Heart left ventricle (tissue), 16 donors: ENCODE measurements around the gene S100A4. TPM values are rescaled to one million over a fixed set of nuclear protein-coding genes. Genes with fewer than 3 reads are reported as not detected.
"Not testable (repeated sequence)": the region's sequence is repeated elsewhere in the genome, so short reads cannot be mapped to it uniquely, and the experiment has no call there.

ENCODE experiments used
- ATAC-seq, 4 donors: fragments of 200-7000 bp; cut with Tn5 transposase; one replicate each; pipeline ENCODE4 v1.9.1; 2020 to 2022; ENCODE audit warnings: moderate library complexity in 4 of 4, mild to moderate bottlenecking in 3 of 4, moderate number of reproducible peaks in 1 of 4
- DNase-seq, 5 donors: peaks; one replicate each; pipeline ENCODE4 v3.0.0-alpha.2; 2020
- H3K27ac ChIP-seq, 12 donors: fragments of 200-600 bp; sonication (generic) in 4 of 12; one replicate each; pipeline versions ENCODE4 v1.5.0 to v1.8.0; 2016 to 2022; ENCODE audit warnings: mild to moderate bottlenecking in 2 of 12
- H3K27me3 ChIP-seq, 9 donors: fragments of 200-600 bp; sonication (generic) in 2 of 9; one replicate each; pipeline versions ENCODE4 v1.5.1 to v1.8.0; 2016 to 2022; ENCODE audit warnings: mild to moderate bottlenecking in 3 of 9
- H3K36me3 ChIP-seq, 9 donors: fragments of 200-600 bp; sonication (generic) in 2 of 9; one replicate each; pipeline versions ENCODE4 v1.5.0 to v1.8.0; 2018 to 2022; ENCODE audit warnings: mild to moderate bottlenecking in 2 of 9
- H3K4me1 ChIP-seq, 12 donors: fragments of 200-600 bp; sonication (generic) in 4 of 12; one replicate each; pipeline versions ENCODE4 v1.5.0 to v1.8.0; 2016 to 2022; ENCODE audit warnings: mild to moderate bottlenecking in 3 of 12
- H3K4me3 ChIP-seq, 12 donors: fragments of 200-600 bp; sonication (generic) in 4 of 12; one replicate each; pipeline versions ENCODE4 v1.5.0 to v1.8.0; 2017 to 2022; ENCODE audit warnings: mild to moderate bottlenecking in 9 of 12, moderate library complexity in 4 of 12
- H3K9me3 ChIP-seq, 12 donors: fragments of 200-600 bp; sonication (generic) in 4 of 12; one replicate each; pipeline versions ENCODE4 v1.5.0 to v1.8.0; 2016 to 2022; ENCODE audit warnings: mild to moderate bottlenecking in 1 of 12
- CTCF ChIP-seq, 12 donors: fragments of 200-600 bp; sonication (generic) in 4 of 12; IDR thresholded peaks; one replicate each; pipeline versions ENCODE4 v1.5.0 to v1.8.0; 2018 to 2022; ENCODE audit warnings: antibody characterized with exemption in 12 of 12, mild to moderate bottlenecking in 5 of 12
- POLR2A ChIP-seq, 2 donors: fragments of 450-650 bp; IDR thresholded peaks; one replicate each; pipeline ENCODE4 v1.6.1; 2017; ENCODE audit warnings: antibody characterized with exemption in 2 of 2, mild to moderate bottlenecking in 2 of 2, moderate library complexity in 2 of 2
- WGBS, 4 donors: extraction: QIAGEN DNeasy Blood & Tissue Kit in 2 of 4; methylation state at CpG; one replicate each; pipeline versions ENCODE4 v1.1.5 to v1.1.7; 2013 to 2018; 5-methylcytosine and 5-hydroxymethylcytosine counted together
- intact Hi-C, 10 donors: fragments of 100-400 bp; cut with DNase I; formaldehyde crosslinking; loops; one replicate each; pipeline versions ENCODE4 v1.11.1 to v1.14.2; 2022
- long read RNA-seq, 3 donors: library from polyadenylated mRNA; unstranded; transcript quantifications; one replicate each; pipeline ENCODE4 v2.0.0, GENCODE V29; 2020 to 2021
- polyA plus RNA-seq, 2 donors: library from polyadenylated mRNA; stranded (reverse); fragments of 200-250 nt; gene quantifications; one replicate each; pipeline ENCODE4 v1.2.3, GENCODE V29; 2013
- total RNA-seq, 9 donors: library from RNA; depleted of rRNA in 2 of 9; stranded (reverse); fragments of >200 nt in 2 of 9; fragmentation: NEBNext Ultra II Directional in 3 of 9; extraction: Animal tissue kit (Norgen Biotek cat#: 25700) in 3 of 9; gene quantifications; one replicate each; pipeline versions ENCODE4 v1.1.0 to v1.2.4, GENCODE V29; 2016 to 2023
- donor health status: ischemic (EF 13 %, LVEDD 7.1; RV severe dilation, severe dysfunction).
- donor health status: healthy with polysubstance abuse.
- donor health status: DM: no; HTN: yes; CAD: no.
- donor health status: DM: no; HTN: no; CAD: no.
- donor health status: ischemic (EF 25% LVEDD 6.9; RV normal size, moderate dysfunction).
- donor health status: ischemic (EF 25% LVEDD 5.7; RV mildly dilated, moderate dysfunction).
- donor health status: healthy.
- donor health status: DM: yes; HTN: yes; CAD: no.
- donor health status: ischemic (EF 35%, LVEDD 5.7; RV mildly dilated, moderate dysfunction).
- donor health status: nonischemic (EF 11% LVEDD 7.7; RV severe dilation, severe dysfunction).
- donor health status: DM: yes; HTN: yes; CAD: no.
- donor health status: PGD.
- donor health status: ischemic (EF 29% LVEDD 5.4; RV normal size, mild dysfunction).
- donor health status: nonischemic (EF 23%, LVEDD 6.1; RV moderate dilation, normal function).

The S100A4 gene
- total RNA-seq (100 to 1,000 TPM in 4 of 9 donors, 10 to 100 TPM in 5; 56.9 to 214 (median 96.1) TPM), polyA plus RNA-seq (100 to 1,000 TPM; 214 to 398 TPM)
- long read RNA-seq, donor 1, transcript S100A4-204 (3 exons, 600 nt): major isoform, 14 of 17 reads
- long read RNA-seq, donor 1, partial matches to known transcripts: 1 of 17 reads
- long read RNA-seq, donor 1, other reads (novel, unspliced or antisense): 0 of 17 reads
- long read RNA-seq, donor 2, transcript S100A4-204 (3 exons, 600 nt): major isoform, 5 of 7 reads
- long read RNA-seq, donor 2, partial matches to known transcripts: 0 of 7 reads
- long read RNA-seq, donor 2, other reads (novel, unspliced or antisense): 2 of 7 reads
- long read RNA-seq, donor 3, transcript S100A4-204 (3 exons, 600 nt): major isoform, 13 of 21 reads
- long read RNA-seq, donor 3, partial matches to known transcripts: 0 of 21 reads
- long read RNA-seq, donor 3, other reads (novel, unspliced or antisense): 2 of 21 reads

- H3K27ac ChIP-seq: peak within 1 kb of the TSS; percentile 38 to 93 (median 82)
- H3K9me3 ChIP-seq: no peaks in the 10 kb centered on the region
- peak in 1 of 2 donors; percentile 60 for TF ChIP-seq POLR2A (IDR thresholded peaks at IDR 0.05)
- no peak for TF ChIP-seq CTCF (IDR thresholded peaks at IDR 0.05)
- peaks cover 0 to 18% (median 0%) of the 10 kb centered on the region in 9 donors for H3K36me3 ChIP-seq
- intact Hi-C loops: loop anchor here in 2 of 10 donors (1.0 to 2.0 kb wide), 2 partner anchors 19 to 21 kb away; partner anchors contain the start of gene S100A2 (in 1 of the 2)
- peak within 1 kb of the TSS in 11 of 12 donors; percentile 21 to 71 (median 55) for H3K4me3 ChIP-seq
- H3K27me3 ChIP-seq: no peaks in the 10 kb centered on the region
- peaks cover 11 to 100% (median 46%) of the 10 kb centered on the region in 12 donors for H3K4me1 ChIP-seq
- WGBS, 4 donors: 43 to 51% (median 46%) methylated on average over 18 to 19 of the region's 19 CpGs
- ATAC-seq: peak; percentile 82 to 93 (median 91)
- peak; percentile 94 to 97 (median 95) for DNase-seq
Measured at GRCh38 chr1:153545067-153546055, at the start of gene S100A4. Gene S100A4 (minus strand): TSS chr1:153545806. CDS start chr1:153544794, 1,012 bp downstream.

- ATAC-seq: no peak
- TF ChIP-seq CTCF (IDR thresholded peaks at IDR 0.05) (no peak), POLR2A (IDR thresholded peaks at IDR 0.05) (no peak)
- Histone ChIP-seq H3K27me3 (no peaks in the 10 kb centered on the region), H3K27ac (no peak overlapping the region), H3K36me3 (no peaks in the 10 kb centered on the region), H3K4me1 (peaks cover 0 to under 1% (median 0%) of the 10 kb centered on the region in 12 donors), H3K4me3 (no peak overlapping the region), H3K9me3 (no peaks in the 10 kb centered on the region)
- 63 to 72% (median 71%) methylated on average over 4 of the region's 4 CpGs for WGBS, 4 donors
- no peak for DNase-seq
- intact Hi-C loops: no loop called here
Measured at GRCh38 chr1:153592748-153593147, 47.1 kb upstream of the S100A4 start.

- DNase-seq (no peak), ATAC-seq (no peak)
- no peaks in the 10 kb centered on the region for H3K27me3 ChIP-seq
- H3K4me1 ChIP-seq: peaks cover 0 to 10% (median 2%) of the 10 kb centered on the region in 12 donors
- H3K9me3 ChIP-seq: no peaks in the 10 kb centered on the region
- no peak overlapping the region for H3K27ac ChIP-seq
- TF ChIP-seq POLR2A (IDR thresholded peaks at IDR 0.05) (no peak), CTCF (IDR thresholded peaks at IDR 0.05) (no peak)
- no peaks in the 10 kb centered on the region for H3K36me3 ChIP-seq
- intact Hi-C loops: no loop called here
- H3K4me3 ChIP-seq: no peak overlapping the region
- WGBS, 4 donors: 79 to 86% (median 83%) methylated on average over 2 of the region's 2 CpGs
Measured at GRCh38 chr1:153588482-153588881, 42.9 kb upstream of the S100A4 start.

GRCh38 chr1:153588033-153588432 is 42.4 kb upstream of the S100A4 start:
- peaks cover 0 to 10% (median 2%) of the 10 kb centered on the region in 12 donors for H3K4me1 ChIP-seq
- WGBS, 4 donors: 87 to 95% (median 93%) methylated on average over 10 of the region's 10 CpGs

More at GRCh38 chr1:153588033-153588432, 42.4 kb upstream of the S100A4 start:
- H3K27me3 ChIP-seq, intact Hi-C loops, DNase-seq, ATAC-seq, H3K9me3 ChIP-seq, H3K27ac ChIP-seq, H3K4me3 ChIP-seq, H3K36me3 ChIP-seq: not testable (repeated sequence)
